Measurements from ENCODE around the gene OR6B3.

OR6B3 gene

GRCh38 chr2:240043279-240043989, 9.9 kb downstream of the OR6B3 start:
- no peak for DNase-seq

GRCh38 chr2:240042740-240043139, 10.6 kb downstream of the OR6B3 start:
- no peak for DNase-seq

DNA sequence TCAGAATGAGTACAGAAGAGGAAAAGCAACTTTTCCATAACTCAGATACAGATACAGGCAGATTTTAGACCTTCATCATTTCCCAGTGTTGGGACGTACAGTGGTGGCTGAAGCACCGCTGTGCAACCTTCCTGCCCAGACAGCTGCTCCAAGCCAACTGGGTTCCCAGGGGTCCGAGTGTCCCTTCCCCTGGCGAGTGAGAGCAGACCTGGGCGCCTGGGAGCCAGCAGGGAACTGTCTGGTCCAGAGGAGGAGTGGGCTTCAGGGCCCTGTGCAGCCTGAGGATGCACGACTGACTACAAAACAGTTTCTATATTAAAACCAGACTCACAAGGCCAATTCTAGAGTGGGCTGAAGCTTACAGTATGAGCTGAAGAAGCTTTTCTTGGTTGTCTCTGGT, 12.0 kb downstream of the OR6B3 start:
- no peak for DNase-seq

- DNase-seq: no peak
These were observed 16.0 kb downstream of the OR6B3 start for GRCh38 chr2:240037358-240037757.

- no peak for DNase-seq
These were observed 20.0 kb downstream of the OR6B3 start for GRCh38 chr2:240033330-240033678.

GRCh38 chr2:240032406-240033329, 20.7 kb downstream of the OR6B3 start:
- DNase-seq: no peak

DNA sequence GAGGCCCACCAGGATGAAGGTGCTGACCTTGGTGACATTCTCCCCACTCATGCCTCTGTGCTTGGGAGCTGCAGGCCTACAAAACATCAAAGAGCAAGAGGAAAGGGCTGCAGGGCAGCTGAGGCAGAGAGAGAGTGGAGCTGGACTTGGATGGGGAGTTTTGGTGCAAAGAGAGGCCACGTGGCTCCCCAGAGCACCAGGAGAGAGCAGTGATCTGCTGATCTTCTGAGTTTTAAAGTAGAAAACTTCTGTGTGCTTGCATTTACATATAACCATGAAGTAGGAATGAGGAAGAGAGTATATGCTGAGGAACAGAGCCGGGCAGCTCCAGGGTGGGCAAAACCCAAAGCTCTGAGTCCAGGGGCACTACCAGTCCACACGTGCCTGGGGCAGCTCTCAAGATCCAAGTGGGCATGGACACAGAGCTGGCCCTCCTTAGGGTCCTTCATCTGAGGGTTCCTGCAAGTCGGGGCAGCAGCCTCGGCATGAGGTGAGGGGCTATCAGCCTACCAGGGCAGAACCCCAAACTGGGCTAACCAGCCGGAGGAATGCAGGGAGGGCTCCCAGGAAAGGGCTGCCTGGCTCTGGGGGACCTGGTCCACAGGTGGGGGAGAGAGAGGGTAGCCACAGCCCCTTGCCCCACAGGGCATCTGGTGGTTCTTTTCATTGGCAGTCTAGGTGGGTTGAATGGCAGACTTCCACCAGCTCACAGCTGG, 22.8 kb downstream of the OR6B3 start, which contains the start of gene OR6B2:
Gene OR6B2, minus strand, starts transcription at position 51 of the 716 bp plus-strand sequence. Its CDS starts 0 bp downstream, at position 51.
- no peak for DNase-seq

- DNase-seq: no peak
These were observed 28.6 kb downstream of the OR6B3 start for GRCh38 chr2:240024766-240025165.

- DNase-seq: no peak
These were observed 29.5 kb downstream of the OR6B3 start for GRCh38 chr2:240023792-240024191.

GRCh38 chr2:240021488-240022104, 31.7 kb downstream of the OR6B3 start:
- peak in 1 of 2 experiments; percentile 34 for DNase-seq

- no peak for DNase-seq
These were observed 35.1 kb downstream of the OR6B3 start for GRCh38 chr2:240018071-240018750.

GRCh38 chr2:240014327-240014726, 39.0 kb downstream of the OR6B3 start:
- DNase-seq: no peak

- no peak for DNase-seq
These were observed 40.0 kb downstream of the OR6B3 start for GRCh38 chr2:240013343-240013742.

GRCh38 chr2:240002983-240003382, 50.3 kb downstream of the OR6B3 start:
- DNase-seq: no peak

GRCh38 chr2:240000671-240001070, 52.6 kb downstream of the OR6B3 start:
- DNase-seq: no peak

- no peak for DNase-seq
These were observed 55.5 kb downstream of the OR6B3 start for GRCh38 chr2:239997686-239998409.
